ENCODE measurements around the gene CFAP77.
"Not testable (repeated sequence)": the region's sequence is repeated elsewhere in the genome, so short reads cannot be mapped to it uniquely, and the experiment has no call there.

Gene CFAP77

GRCh38 chr9:132409828-132410528, at the start of gene CFAP77:
TSS of gene CFAP77 (plus strand) at chr9:132410211. CDS start at chr9:132410272, 61 bp downstream.
- DNase-seq (ENCODE audit: low read depth): no peak

- no peak for DNase-seq (ENCODE audit: low read depth)
Measured at GRCh38 chr9:132364068-132364467, 45.9 kb upstream of the CFAP77 start.

- DNase-seq (ENCODE audit: low read depth): no peak
Measured at GRCh38 chr9:132365986-132366385, 44.0 kb upstream of the CFAP77 start.

- DNase-seq (ENCODE audit: low read depth): no peak
Measured at GRCh38 chr9:132366481-132366880, 43.5 kb upstream of the CFAP77 start.

GRCh38 chr9:132367613-132368313, 42.2 kb upstream of the CFAP77 start:
- no peak for DNase-seq (ENCODE audit: low read depth)

GRCh38 chr9:132369421-132369820, 40.6 kb upstream of the CFAP77 start:
- DNase-seq (ENCODE audit: low read depth): no peak

GRCh38 chr9:132370592-132370991, 39.4 kb upstream of the CFAP77 start:
- no peak for DNase-seq (ENCODE audit: low read depth)

- DNase-seq (ENCODE audit: low read depth): no peak
Measured at GRCh38 chr9:132372177-132373095, 37.6 kb upstream of the CFAP77 start.

- DNase-seq (ENCODE audit: low read depth): not testable (repeated sequence)
Measured at GRCh38 chr9:132377769-132378168, 32.2 kb upstream of the CFAP77 start.

GRCh38 chr9:132378416-132378815, 31.6 kb upstream of the CFAP77 start:
- DNase-seq (ENCODE audit: low read depth): not testable (repeated sequence)

GRCh38 chr9:132381966-132382541, 28.0 kb upstream of the CFAP77 start:
- DNase-seq (ENCODE audit: low read depth): no peak

GRCh38 chr9:132383462-132383883, 26.5 kb upstream of the CFAP77 start:
- no peak for DNase-seq (ENCODE audit: low read depth)

GRCh38 chr9:132384376-132384775, 25.6 kb upstream of the CFAP77 start:
- DNase-seq (ENCODE audit: low read depth): no peak

- DNase-seq (ENCODE audit: low read depth): no peak
Measured at GRCh38 chr9:132387133-132387532, 22.9 kb upstream of the CFAP77 start.

- DNase-seq (ENCODE audit: low read depth): no peak
Measured at GRCh38 chr9:132390966-132391365, 19.0 kb upstream of the CFAP77 start.

- no peak for DNase-seq (ENCODE audit: low read depth)
Measured at GRCh38 chr9:132391449-132391848, 18.6 kb upstream of the CFAP77 start.

- DNase-seq (ENCODE audit: low read depth): no peak
Measured at GRCh38 chr9:132395560-132395959, 14.5 kb upstream of the CFAP77 start.

- no peak for DNase-seq (ENCODE audit: low read depth)
Measured at GRCh38 chr9:132401824-132402223, 8.2 kb upstream of the CFAP77 start.

GRCh38 chr9:132404228-132404881, 5.7 kb upstream of the CFAP77 start:
- no peak for DNase-seq (ENCODE audit: low read depth)

GRCh38 chr9:132406554-132407122, 3.4 kb upstream of the CFAP77 start, which contains the start of gene TTF1:
TSS of gene TTF1 (minus strand) at chr9:132406840. CDS start at chr9:132402821, 4,019 bp downstream.
- DNase-seq (ENCODE audit: low read depth): peak; percentile 90

GRCh38 chr9:132407196-132407595, 2.8 kb upstream of the CFAP77 start:
- no peak for DNase-seq (ENCODE audit: low read depth)
